Kidney epithelial cell (primary cell): ENCODE measurements around the gene OSBP. TPM values are rescaled to one million over a fixed set of nuclear protein-coding genes. Genes with fewer than 3 reads are reported as not detected.

Experiments used
- DNase-seq: peaks from one replicate; pipeline ENCODE4 v3.0.0-alpha.2; 2010; ENCODE audit warnings: low read depth
- H3K27me3 ChIP-seq: 2 replicates; pipeline ENCODE4 v1.6.0; 2011; ENCODE audit warnings: low read length; ENCODE audit not compliant: control insufficient read depth, insufficient read depth
- H3K36me3 ChIP-seq: 2 replicates; pipeline ENCODE4 v1.5.1; 2011; ENCODE audit warnings: low read length; ENCODE audit not compliant: control insufficient read depth, insufficient read depth
- H3K4me3 ChIP-seq: 2 replicates; pipeline ENCODE4 v1.5.1; 2011; ENCODE audit warnings: low read depth, mild to moderate bottlenecking, control low read depth, low read length
- total RNA-seq: library from RNA; depleted of rRNA; stranded (reverse); fragments of >200 nt; gene quantifications from 2 replicates; pipeline ENCODE4 v1.2.3, GENCODE V29; 2015
- TF ChIP-seq, protein P1 (sequence below): IDR thresholded peaks from 2 replicates; pipeline ENCODE4 v1.5.1; 2011; ENCODE audit warnings: mild to moderate bottlenecking, moderate library complexity, low read length, control low read depth, inconsistent platforms; ENCODE audit not compliant: insufficient read depth, poor library complexity, severe bottlenecking

The OSBP gene
- total RNA-seq, 1 donor from 2014 or later, result 27.1 TPM

DNA sequence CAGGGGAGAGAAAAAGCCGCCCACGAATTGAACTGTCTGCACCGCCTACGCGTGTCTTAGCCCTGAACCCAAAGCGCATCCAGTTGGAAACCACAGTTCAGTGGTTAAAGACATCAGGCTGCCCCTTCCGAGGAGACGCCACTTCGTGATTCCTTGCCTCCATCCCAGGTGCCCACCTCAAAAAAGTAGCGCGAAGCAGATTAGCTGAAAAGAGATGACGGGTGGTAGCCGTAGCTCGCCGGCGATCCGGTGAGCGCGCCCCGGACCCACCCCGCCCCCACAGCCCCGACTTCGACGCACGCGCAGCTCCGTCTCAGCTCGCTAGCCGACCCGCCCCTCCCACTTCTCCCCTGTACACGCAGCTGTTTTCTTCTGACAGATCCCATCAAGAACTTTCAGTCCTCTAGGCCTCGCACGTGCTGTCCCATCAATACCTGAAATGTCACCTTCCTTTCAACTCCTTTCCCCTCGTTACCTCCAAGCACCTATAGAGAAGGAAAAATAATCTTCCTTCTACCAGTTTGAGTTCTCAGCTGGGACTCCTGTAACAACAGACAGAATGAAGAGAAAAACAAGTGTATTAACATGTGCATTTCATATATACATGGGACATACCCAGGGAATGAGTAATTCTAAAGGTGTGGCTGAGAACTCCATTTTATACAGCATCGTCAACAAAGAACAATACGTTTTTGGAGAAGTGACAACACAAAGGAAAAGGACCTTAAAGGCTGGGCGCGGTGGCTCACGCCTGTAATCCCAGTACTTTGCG, 54.7 kb downstream of the OSBP start:
- Histone ChIP-seq H3K27me3 (no peaks in the 10 kb centered on the region), H3K4me3 (peak overlapping the region; percentile 72), H3K36me3 (no peaks in the 10 kb centered on the region)
- DNase-seq, result no peak
- TF ChIP-seq, protein P1, sequence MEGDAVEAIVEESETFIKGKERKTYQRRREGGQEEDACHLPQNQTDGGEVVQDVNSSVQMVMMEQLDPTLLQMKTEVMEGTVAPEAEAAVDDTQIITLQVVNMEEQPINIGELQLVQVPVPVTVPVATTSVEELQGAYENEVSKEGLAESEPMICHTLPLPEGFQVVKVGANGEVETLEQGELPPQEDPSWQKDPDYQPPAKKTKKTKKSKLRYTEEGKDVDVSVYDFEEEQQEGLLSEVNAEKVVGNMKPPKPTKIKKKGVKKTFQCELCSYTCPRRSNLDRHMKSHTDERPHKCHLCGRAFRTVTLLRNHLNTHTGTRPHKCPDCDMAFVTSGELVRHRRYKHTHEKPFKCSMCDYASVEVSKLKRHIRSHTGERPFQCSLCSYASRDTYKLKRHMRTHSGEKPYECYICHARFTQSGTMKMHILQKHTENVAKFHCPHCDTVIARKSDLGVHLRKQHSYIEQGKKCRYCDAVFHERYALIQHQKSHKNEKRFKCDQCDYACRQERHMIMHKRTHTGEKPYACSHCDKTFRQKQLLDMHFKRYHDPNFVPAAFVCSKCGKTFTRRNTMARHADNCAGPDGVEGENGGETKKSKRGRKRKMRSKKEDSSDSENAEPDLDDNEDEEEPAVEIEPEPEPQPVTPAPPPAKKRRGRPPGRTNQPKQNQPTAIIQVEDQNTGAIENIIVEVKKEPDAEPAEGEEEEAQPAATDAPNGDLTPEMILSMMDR, result no peak

DNA sequence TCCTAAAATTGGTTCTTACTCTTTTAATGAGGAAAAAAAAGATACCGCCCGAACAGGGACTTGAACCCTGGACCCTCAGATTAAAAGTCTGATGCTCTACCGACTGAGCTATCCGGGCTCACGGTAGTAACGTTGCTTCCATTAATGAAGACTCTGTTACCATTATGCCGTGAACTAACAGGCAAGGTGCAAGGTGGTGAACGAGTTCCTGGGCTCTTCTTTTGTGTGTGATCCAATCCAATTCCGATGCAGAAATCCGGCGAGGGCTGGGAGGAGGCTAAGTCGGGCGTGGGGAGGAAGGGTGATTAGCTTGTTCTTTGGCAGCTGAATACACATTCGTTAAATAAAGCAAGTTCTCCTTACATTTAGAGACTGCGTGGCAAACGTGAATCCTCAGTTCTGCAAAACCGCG, 55.3 kb downstream of the OSBP start:
- TF ChIP-seq, protein P1, result no peak
- no peaks in the 10 kb centered on the region for H3K36me3 ChIP-seq
- H3K27me3 ChIP-seq, result no peaks in the 10 kb centered on the region
- peak overlapping the region; percentile 72 for H3K4me3 ChIP-seq
- DNase-seq, result no peak

GRCh38 chr11:59559886-59560285, 55.7 kb downstream of the OSBP start:
- H3K4me3 ChIP-seq, result no peak overlapping the region
- no peak for DNase-seq

DNA sequence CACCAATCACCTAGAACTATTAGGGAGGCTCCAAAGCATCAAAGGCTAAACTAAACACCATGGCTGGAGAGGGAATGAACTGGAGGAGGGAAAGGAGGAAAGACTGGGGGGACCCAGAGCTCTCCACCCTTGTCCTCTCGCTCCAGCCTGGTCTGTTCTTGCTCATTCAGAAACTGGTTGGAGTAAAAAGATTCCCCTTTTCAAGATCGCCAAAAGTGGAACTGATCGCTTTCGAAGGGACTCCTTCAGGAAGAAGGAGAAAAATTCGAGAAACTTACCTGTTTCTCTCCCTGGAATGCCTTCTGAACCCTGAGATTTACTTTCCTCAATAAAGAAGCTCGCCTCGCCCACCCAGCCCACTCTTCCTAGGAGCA, 57.3 kb downstream of the OSBP start:
- no peak overlapping the region for H3K4me3 ChIP-seq
- no peak for DNase-seq
- H3K27me3 ChIP-seq, result no peaks in the 10 kb centered on the region
- H3K36me3 ChIP-seq, result no peaks in the 10 kb centered on the region
- TF ChIP-seq, protein P1, result no peak

More at GRCh38 chr11:59559886-59560285, 55.7 kb downstream of the OSBP start:
- H3K27me3 ChIP-seq, result no peaks in the 10 kb centered on the region
- no peaks in the 10 kb centered on the region for H3K36me3 ChIP-seq
- TF ChIP-seq, protein P1, result no peak

DNA sequence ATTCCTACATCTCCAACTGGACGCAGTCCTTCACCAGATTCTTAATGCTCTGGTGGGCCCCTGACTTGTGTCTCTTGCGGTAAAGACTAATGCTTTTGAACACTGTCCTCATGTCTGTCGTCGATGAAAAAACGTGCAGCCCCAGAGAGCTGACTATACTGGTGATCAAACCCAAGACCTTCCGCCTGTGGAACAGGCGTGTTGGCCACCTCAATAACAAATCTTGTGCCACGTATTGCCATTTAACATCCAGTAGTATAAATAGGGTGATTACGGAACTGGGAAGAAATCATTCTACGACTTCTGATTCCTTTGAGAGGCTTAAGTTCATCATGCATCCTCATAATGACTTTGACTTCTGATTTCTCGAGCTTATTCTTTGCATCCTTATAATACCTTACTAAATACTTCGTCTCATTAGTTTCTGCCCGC, 58.6 kb downstream of the OSBP start:
- Histone ChIP-seq H3K4me3 (peak overlapping the region; percentile 1), H3K27me3 (no peaks in the 10 kb centered on the region), H3K36me3 (no peaks in the 10 kb centered on the region)
- DNase-seq, result no peak
- TF ChIP-seq, protein P1, result no peak
